IMR-90 (cell line): ENCODE data around the gene ARSA. TPM values are rescaled to one million over a fixed set of nuclear protein-coding genes. Genes with fewer than 3 reads are reported as not detected.

ENCODE experiments used
- ATAC-seq: fragments of 200-7000 bp; cut with Tn5 transposase; 2 replicates; pipeline ENCODE4 v1.9.1; 2020; ENCODE audit warnings: low read depth, mild to moderate bottlenecking, moderate library complexity
- BruUV-seq: library from RNA; stranded (reverse); fragments of 400-500 nt; replicated peaks from 2 replicates; lab custom pipeline; 2021; lab: Mats Ljungman, UMichigan
- CTCF ChIA-PET: fragments of 300-600 bp; formaldehyde crosslinking; extraction: SDS; loops from one replicate; lab custom pipeline; 2021; ENCODE audit warnings: antibody characterized with exemption; lab: Yijun Ruan, JAX
- POLR2A ChIA-PET: fragments of 300-600 bp; sonication (Branson Sonifier 250); formaldehyde crosslinking; loops from one replicate; lab custom pipeline; 2022; ENCODE audit warnings: antibody characterized with exemption; ENCODE audit not compliant: unreplicated experiment; lab: Charles Lee
- DNase-seq: peaks from one replicate; pipeline ENCODE4 v3.0.0; 2013
- H2AFZ ChIP-seq: replicated peaks from 2 replicates; pipeline ENCODE3; 2013; ENCODE audit warnings: low read length, mild to moderate bottlenecking; ENCODE audit not compliant: poor library complexity
- H2AK5ac ChIP-seq: 2 replicates; pipeline ENCODE4 v1.6.1; 2013; ENCODE audit warnings: low read depth, low read length, inconsistent platforms
- H2AK9ac ChIP-seq: replicated peaks from 2 replicates; pipeline ENCODE3; 2013; ENCODE audit warnings: mild to moderate bottlenecking, low read depth, low read length, moderate library complexity; ENCODE audit not compliant: poor library complexity
- H2BK120ac ChIP-seq: 2 replicates; pipeline ENCODE4 v1.6.1; 2013; ENCODE audit warnings: low read depth, low read length, inconsistent platforms
- H2BK15ac ChIP-seq: 3 replicates; pipeline ENCODE4 v1.6.1; 2013; ENCODE audit warnings: low read depth, low read length, inconsistent platforms
- H2BK20ac ChIP-seq: 2 replicates; pipeline ENCODE4 v1.6.1; 2013; ENCODE audit warnings: low read depth, mild to moderate bottlenecking, inconsistent platforms, low read length, moderate library complexity
- H2BK5ac ChIP-seq: 2 replicates; pipeline ENCODE4 v1.6.1; 2013; ENCODE audit warnings: mild to moderate bottlenecking, low read depth, low read length, inconsistent platforms; ENCODE audit not compliant: poor library complexity, severe bottlenecking
- H3K14ac ChIP-seq: replicated peaks from 2 replicates; pipeline ENCODE4 v1.6.1; 2013; ENCODE audit warnings: low read depth, low read length, inconsistent platforms
- H3K18ac ChIP-seq: 2 replicates; pipeline ENCODE4 v1.6.1; 2013; ENCODE audit warnings: low read depth, low read length, control low read depth
- H3K23ac ChIP-seq: 2 replicates; pipeline ENCODE4 v1.6.1; 2013; ENCODE audit warnings: low read depth, low read length, inconsistent platforms
- H3K27ac ChIP-seq: 2 replicates; pipeline ENCODE4 v1.5.1; 2013; ENCODE audit warnings: mild to moderate bottlenecking, control low read depth, low read length; ENCODE audit not compliant: insufficient read depth
- H3K27me3 ChIP-seq: 2 replicates; pipeline ENCODE4 v1.6.1; 2013; ENCODE audit warnings: low read length; ENCODE audit not compliant: control insufficient read depth, insufficient read depth
- H3K36me3 ChIP-seq: 2 replicates; pipeline ENCODE4 v1.6.1; 2013; ENCODE audit warnings: low read length, mixed read lengths; ENCODE audit not compliant: control insufficient read depth, insufficient read depth
- H3K4ac ChIP-seq: 2 replicates; pipeline ENCODE4 v1.6.1; 2013; ENCODE audit warnings: low read depth, low read length, inconsistent platforms
- H3K4me1 ChIP-seq: 2 replicates; pipeline ENCODE4 v1.6.1; 2013; ENCODE audit warnings: low read length, mixed read lengths; ENCODE audit not compliant: control insufficient read depth, insufficient read depth
- H3K4me2 ChIP-seq: 2 replicates; pipeline ENCODE4 v1.6.1; 2013; ENCODE audit warnings: low read depth, mild to moderate bottlenecking, control low read depth, low read length, moderate library complexity
- H3K4me3 ChIP-seq: 2 replicates; pipeline ENCODE4 v1.5.1; 2013; ENCODE audit warnings: low read depth, mild to moderate bottlenecking, control low read depth, low read length, moderate library complexity; ENCODE audit not compliant: insufficient read depth
- H3K56ac ChIP-seq: 2 replicates; pipeline ENCODE4 v1.6.1; 2013; ENCODE audit warnings: low read length, inconsistent platforms; ENCODE audit not compliant: insufficient read depth; ENCODE audit errors: extremely low read depth
- H3K79me1 ChIP-seq, 2 experiments: 2 replicates each; pipeline ENCODE4 v1.6.1; 2013; ENCODE audit warnings: low read length in 2 of 2, inconsistent platforms in 1 of 2, low read depth in 1 of 2
- H3K9ac ChIP-seq: 2 replicates; pipeline ENCODE4 v1.6.1; 2013; ENCODE audit warnings: low read depth, low read length, control low read depth
- H3K9me1 ChIP-seq: 2 replicates; pipeline ENCODE4 v1.6.1; 2013; ENCODE audit warnings: low read length, inconsistent platforms; ENCODE audit not compliant: insufficient read depth
- H3K9me3 ChIP-seq: 2 replicates; pipeline ENCODE4 v1.6.1; 2013; ENCODE audit warnings: low read length; ENCODE audit not compliant: control insufficient read depth, insufficient read depth
- H4K20me1 ChIP-seq: 2 replicates; pipeline ENCODE4 v1.6.1; 2013; ENCODE audit warnings: low read length, inconsistent platforms; ENCODE audit not compliant: insufficient read depth
- H4K5ac ChIP-seq: 2 replicates; pipeline ENCODE4 v1.6.1; 2013; ENCODE audit warnings: mild to moderate bottlenecking, low read depth, low read length, control low read depth
- H4K8ac ChIP-seq, 2 experiments: 2 replicates each; pipeline ENCODE4 v1.6.1; 2013; ENCODE audit warnings: low read depth in 2 of 2, low read length in 2 of 2, control low read depth in 1 of 2, inconsistent platforms in 1 of 2
- H4K91ac ChIP-seq: 2 replicates; pipeline ENCODE4 v1.6.1; 2013; ENCODE audit warnings: low read depth, low read length, inconsistent platforms; ENCODE audit not compliant: insufficient read depth
- BHLHE40 ChIP-seq: fragments of 150-350 bp; IDR thresholded peaks from 2 replicates; pipeline ENCODE4 v1.6.1; 2016; ENCODE audit warnings: mild to moderate bottlenecking, low read depth, low read length
- CEBPB ChIP-seq: IDR thresholded peaks from 2 replicates; pipeline ENCODE4 v1.6.1; 2012; ENCODE audit warnings: low read depth, low read length, improper control_type of control experiment
- CHD1 ChIP-seq: IDR thresholded peaks from 2 replicates; pipeline ENCODE4 v1.6.1; 2012; ENCODE audit warnings: low read depth, low read length, improper control_type of control experiment
- CTCF ChIP-seq: conservative IDR thresholded peaks from 2 replicates; pipeline ENCODE4 v1.5.1; 2012; ENCODE audit warnings: mild to moderate bottlenecking, low read depth, low read length, improper control_type of control experiment
- ELK1 ChIP-seq: fragments of 150-350 bp; IDR thresholded peaks from 2 replicates; pipeline ENCODE4 v1.6.1; 2016; ENCODE audit warnings: low read depth, mild to moderate bottlenecking, low read length, moderate library complexity, borderline replicate concordance
- MAZ ChIP-seq: IDR thresholded peaks from 2 replicates; pipeline ENCODE4 v1.6.1; 2012; ENCODE audit warnings: low read depth, mild to moderate bottlenecking, low read length, improper control_type of control experiment, moderate library complexity, borderline replicate concordance
- MXI1 ChIP-seq: IDR thresholded peaks from 2 replicates; pipeline ENCODE4 v1.6.1; 2012; ENCODE audit warnings: low read depth, mild to moderate bottlenecking, low read length, moderate library complexity, borderline replicate concordance
- POLR2A ChIP-seq: IDR thresholded peaks from 2 replicates; pipeline ENCODE4 v1.6.1; 2012; ENCODE audit warnings: mild to moderate bottlenecking, low read depth, low read length
- RAD21 ChIP-seq: IDR thresholded peaks from 2 replicates; pipeline ENCODE4 v1.6.1; 2012; ENCODE audit warnings: low read length, improper control_type of control experiment
- RCOR1 ChIP-seq: IDR thresholded peaks from 2 replicates; pipeline ENCODE4 v1.6.1; 2012; ENCODE audit warnings: mild to moderate bottlenecking, low read length, improper control_type of control experiment; ENCODE audit not compliant: insufficient replicate concordance
- RFX5 ChIP-seq: IDR thresholded peaks from 2 replicates; pipeline ENCODE4 v1.8.0; 2012; ENCODE audit warnings: low read depth, mild to moderate bottlenecking, low read length, moderate library complexity
- SMC3 ChIP-seq: fragments of 150-350 bp; IDR thresholded peaks from 2 replicates; pipeline ENCODE4 v1.6.1; 2016; ENCODE audit warnings: low read depth, mild to moderate bottlenecking, antibody characterized with exemption, low read length, moderate library complexity
- USF2 ChIP-seq: fragments of 150-350 bp; IDR thresholded peaks from 2 replicates; pipeline ENCODE4 v1.6.1; 2017; ENCODE audit warnings: mild to moderate bottlenecking, antibody characterized with exemption, low read length, low read depth
- WGBS, 2 experiments: methylation state at CpG; one replicate each; pipeline versions ENCODE4 v1.1.5 to v1.1.7; 2013; ENCODE audit warnings: missing lambda C conversion rate in 2 of 2; ENCODE audit not compliant: insufficient read length in 1 of 2; ENCODE audit errors: extremely low coverage in 2 of 2; 5-methylcytosine and 5-hydroxymethylcytosine counted together
- dilution Hi-C: fragments of 300-500 bp; cut with HindIII; formaldehyde crosslinking; loops from one replicate; pipeline ENCODE4 v1.14.3; 2018; ENCODE audit warnings: low sequenced_read_pairs; ENCODE audit not compliant: unreplicated experiment
- in situ Hi-C: fragments of 300-500 bp; cut with MboI; formaldehyde crosslinking; loops from 3 replicates; pipeline ENCODE4 v1.14.3; 2019; ENCODE audit warnings: low sequenced_read_pairs, inconsistent platforms, mixed read lengths
- intact Hi-C: fragments of 100-400 bp; cut with micrococcal nuclease; formaldehyde crosslinking; loops from 2 replicates; pipeline ENCODE4 v1.10.0; 2022
- polyA plus RNA-seq, 3 experiments: library from polyadenylated mRNA; depleted of rRNA; stranded (reverse); fragments of >200 nt; gene quantifications; 2 replicates each; pipeline ENCODE4 v1.2.3, GENCODE V29; 2012; ENCODE audit warnings: low replicate concordance in 1 of 3
- total RNA-seq: library from RNA; depleted of rRNA; stranded (reverse); fragments of >200 nt; gene quantifications from 2 replicates; pipeline ENCODE4 v1.2.3, GENCODE V29; 2012

ARSA gene
- total and polyA plus RNA-seq, 2 of the 4 experiments (the other 2 are of a cell fraction): 3.4 to 24.2 TPM

- TF ChIP-seq USF2 (no peak), BHLHE40 (no peak), ELK1 (no peak), MXI1 (no peak), CTCF (no peak), CHD1 (no peak), SMC3 (no peak), RFX5 (no peak), POLR2A (no peak), CEBPB (no peak), MAZ (no peak), RCOR1 (no peak), RAD21 (no peak)
- H3K9ac ChIP-seq: no peak overlapping the region
- 38% methylated on average over 3 of the region's 10 CpGs; no CpG with 5 or more reads in 1 of the 2 experiments for WGBS, 2 experiments
Observed at GRCh38 chr22:50670914-50671538, 43.1 kb upstream of the ARSA start.

More at GRCh38 chr22:50670914-50671538, 43.1 kb upstream of the ARSA start:
- Histone ChIP-seq H2AK9ac (no peak overlapping the region), H4K5ac (no peak overlapping the region), H2BK120ac (no peak overlapping the region), H3K9me3 (no peaks in the 10 kb centered on the region; the same call in 1 of the 2 replicates), H3K14ac (no peak overlapping the region), H2BK5ac (no peak overlapping the region), H3K4me3 (no peak overlapping the region), H3K27me3 (peaks cover 45% of the 10 kb centered on the region), H3K56ac (no peak overlapping the region), H3K79me1 (no peaks in the 10 kb centered on the region), H3K4me1 (no peaks in the 10 kb centered on the region; the same call in 1 of the 2 replicates), H3K36me3 (no peaks in the 10 kb centered on the region), H2AK5ac (no peak overlapping the region), H3K27ac (no peak overlapping the region), H3K4ac (no peak overlapping the region), H4K8ac (no peak overlapping the region), H4K91ac (no peak overlapping the region), H3K9me1 (peaks cover 8% of the 10 kb centered on the region), H3K4me2 (no peak overlapping the region), H2AFZ (no peak overlapping the region), H2BK20ac (no peak overlapping the region), H4K20me1 (no peaks in the 10 kb centered on the region; the same call in 1 of the 2 replicates), H3K18ac (no peak overlapping the region), H3K23ac (no peak overlapping the region), H2BK15ac (no peak overlapping the region)
- no TSS peak for BruUV-seq
- dilution Hi-C loops (no loop called here), intact Hi-C loops (no loop called here), in situ Hi-C loops (no loop called here)
- POLR2A ChIA-PET: no interaction called here
- DNase-seq (no peak), ATAC-seq (no peak)
- CTCF ChIA-PET: no interaction called here
